ENCODE results near the gene HGS.

- no peak for TF ChIP-seq CTCF (conservative IDR thresholded peaks at IDR 0.05; ENCODE audit: low read depth, low read length)
- TF ChIP-seq MAFK (IDR thresholded peaks at IDR 0.05; ENCODE audit: low read depth, low read length) = no peak
- TF ChIP-seq POLR2A (IDR thresholded peaks at IDR 0.05; ENCODE audit: low read depth, low read length) = no peak
- TF ChIP-seq CHD1 (IDR thresholded peaks at IDR 0.05; ENCODE audit: low read depth, low read length) = no peak
- no peak for TF ChIP-seq BHLHE40 (IDR thresholded peaks at IDR 0.05; ENCODE audit: low read depth, low read length)
- TF ChIP-seq MXI1 (IDR thresholded peaks at IDR 0.05; ENCODE audit: borderline replicate concordance, low read depth, low read length) = no peak
Observed at GRCh38 chr17:81651692-81652091, 32.1 kb upstream of the HGS start.
